ENCODE results near the gene SYTL3.

GRCh38 chr6:158782432-158783166 is 132.7 kb downstream of the SYTL3 start:
- TF ChIP-seq, protein P1, sequence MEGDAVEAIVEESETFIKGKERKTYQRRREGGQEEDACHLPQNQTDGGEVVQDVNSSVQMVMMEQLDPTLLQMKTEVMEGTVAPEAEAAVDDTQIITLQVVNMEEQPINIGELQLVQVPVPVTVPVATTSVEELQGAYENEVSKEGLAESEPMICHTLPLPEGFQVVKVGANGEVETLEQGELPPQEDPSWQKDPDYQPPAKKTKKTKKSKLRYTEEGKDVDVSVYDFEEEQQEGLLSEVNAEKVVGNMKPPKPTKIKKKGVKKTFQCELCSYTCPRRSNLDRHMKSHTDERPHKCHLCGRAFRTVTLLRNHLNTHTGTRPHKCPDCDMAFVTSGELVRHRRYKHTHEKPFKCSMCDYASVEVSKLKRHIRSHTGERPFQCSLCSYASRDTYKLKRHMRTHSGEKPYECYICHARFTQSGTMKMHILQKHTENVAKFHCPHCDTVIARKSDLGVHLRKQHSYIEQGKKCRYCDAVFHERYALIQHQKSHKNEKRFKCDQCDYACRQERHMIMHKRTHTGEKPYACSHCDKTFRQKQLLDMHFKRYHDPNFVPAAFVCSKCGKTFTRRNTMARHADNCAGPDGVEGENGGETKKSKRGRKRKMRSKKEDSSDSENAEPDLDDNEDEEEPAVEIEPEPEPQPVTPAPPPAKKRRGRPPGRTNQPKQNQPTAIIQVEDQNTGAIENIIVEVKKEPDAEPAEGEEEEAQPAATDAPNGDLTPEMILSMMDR (IDR thresholded peaks at IDR 0.05): no peak
- TF ChIP-seq POLR2A (IDR thresholded peaks at IDR 0.05): no peak

Data from Peyer's patch (tissue), 4 donors.